ENCODE results near the gene XPO6.
A peak's percentile ranks its signal among the peaks of the same experiment; 100 is the strongest.

Gene XPO6

DNA sequence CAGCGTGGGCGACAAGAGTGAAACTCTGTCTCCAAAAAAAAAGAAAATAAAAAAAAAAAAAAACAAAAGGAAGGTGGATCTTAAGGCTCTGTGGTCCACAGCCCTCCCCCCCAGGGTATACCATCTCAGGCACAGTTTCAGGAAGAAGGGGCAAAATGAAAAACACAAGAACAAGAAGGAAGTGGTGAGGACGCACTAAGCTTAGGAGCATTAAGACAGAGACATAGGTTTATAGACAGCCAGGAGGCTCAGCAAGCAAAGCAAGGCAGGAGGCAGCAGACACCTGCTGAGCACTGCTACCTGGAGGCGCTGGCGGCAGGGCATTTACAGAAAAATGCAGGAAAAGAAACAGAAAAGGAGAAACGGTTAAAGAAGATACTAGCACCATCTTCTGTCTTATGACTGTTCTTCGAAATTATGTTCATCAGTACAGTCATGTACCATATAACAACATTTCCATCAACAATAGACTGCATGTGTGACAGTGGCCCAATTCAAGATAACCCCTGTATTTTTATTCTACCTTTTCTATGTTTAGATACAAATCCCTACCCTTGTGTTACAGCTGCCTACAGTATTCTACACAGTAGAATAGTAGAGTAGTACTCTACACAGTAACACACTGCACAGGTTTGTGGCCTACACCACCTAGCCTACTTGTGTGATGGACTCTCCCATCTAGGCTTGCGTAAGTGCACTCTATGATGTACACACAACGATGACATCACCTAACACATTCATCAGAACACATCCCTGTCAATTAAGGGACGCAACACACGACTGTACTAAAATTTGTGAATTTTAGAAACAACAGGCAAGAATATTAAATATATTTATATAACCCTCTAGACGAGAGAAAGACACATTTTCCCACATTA is 62.5 kb downstream of the XPO6 start:
- peak overlapping the region in 2 of 7 experiments; percentile 36 to 49 for H3K4me3 ChIP-seq (ENCODE audit: control insufficient read depth in 1 of 7, extremely low read depth in 1 of 7, insufficient read depth in 4 of 7, low read depth in 2 of 7, low read length in 6 of 7)
- 73% methylated on average over 6 of the region's 12 CpGs for WGBS (ENCODE audit: insufficient coverage)
- peak in 2 of 3 donors; percentile 83 to 84 for DNase-seq
- H3K27ac ChIP-seq (ENCODE audit: insufficient read depth in 1 of 2, low read depth in 1 of 2, low read length in 2 of 2, poor library complexity in 1 of 2, severe bottlenecking in 2 of 2), result peak overlapping the region in 1 of 2 experiments; percentile 29
- ChIA-PET POLR2A (no interaction called here), CTCF (interaction anchor here (1.0 to 2.8 kb wide), 4 partner anchors 8 to 78 kb away, joined by 3 to 10 read pairs (median 4); no protein-coding TSS in a partner anchor)
- H3K9me3 ChIP-seq (ENCODE audit: control extremely low read depth in 1 of 5, control insufficient read depth in 4 of 5, insufficient read depth in 2 of 5, low read depth in 1 of 5, low read length in 4 of 5), result no peaks in the 10 kb centered on the region
- peaks cover 16 to 82% (median 47%) of the 10 kb centered on the region in 4 experiments for H3K36me3 ChIP-seq (ENCODE audit: control insufficient read depth in 4 of 4, insufficient read depth in 4 of 4, low read length in 3 of 4)
- H3K4me1 ChIP-seq (ENCODE audit: control extremely low read depth in 1 of 4, control insufficient read depth in 4 of 4, insufficient read depth in 4 of 4, low read length in 3 of 4), result peaks cover 20 to 37% (median 28%) of the 10 kb centered on the region in 4 experiments
- no peaks in the 10 kb centered on the region for H3K27me3 ChIP-seq (replicated peaks in 2 of 5; ENCODE audit: control insufficient read depth in 4 of 5, insufficient read depth in 5 of 5, low read length in 4 of 5)

DNA sequence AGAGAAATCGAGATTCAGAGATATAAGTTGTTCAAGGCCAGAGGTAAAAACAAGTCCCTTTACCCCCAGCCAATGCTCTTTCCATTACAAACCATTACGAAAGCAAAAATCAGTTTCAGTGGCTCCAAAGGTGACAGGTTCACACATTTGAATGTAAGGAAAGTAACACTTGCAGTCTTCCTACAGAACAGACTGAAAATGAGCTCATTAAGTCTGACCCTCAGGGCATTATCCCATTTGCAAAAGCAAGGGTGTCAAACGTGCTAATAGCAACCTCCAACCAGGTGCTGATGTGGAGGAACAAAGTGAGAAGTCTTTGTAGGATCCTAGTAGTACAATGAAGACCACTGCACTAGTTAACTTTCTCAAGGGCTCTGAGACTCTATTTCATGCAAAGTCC is 65.2 kb downstream of the XPO6 start:
- no CpG with 5 or more reads among the region's 3 CpGs for WGBS (ENCODE audit: insufficient coverage)
- Histone ChIP-seq H3K4me3 (ENCODE audit: control insufficient read depth in 1 of 7, extremely low read depth in 1 of 7, insufficient read depth in 4 of 7, low read depth in 2 of 7, low read length in 6 of 7) (no peak overlapping the region), H3K36me3 (ENCODE audit: control insufficient read depth in 4 of 4, insufficient read depth in 4 of 4, low read length in 3 of 4) (peaks cover 5 to 66% (median 31%) of the 10 kb centered on the region in 4 experiments), H3K9me3 (ENCODE audit: control extremely low read depth in 1 of 5, control insufficient read depth in 4 of 5, insufficient read depth in 2 of 5, low read depth in 1 of 5, low read length in 4 of 5) (no peaks in the 10 kb centered on the region), H3K27ac (ENCODE audit: insufficient read depth in 1 of 2, low read depth in 1 of 2, low read length in 2 of 2, poor library complexity in 1 of 2, severe bottlenecking in 2 of 2) (no peak overlapping the region), H3K4me1 (ENCODE audit: control extremely low read depth in 1 of 4, control insufficient read depth in 4 of 4, insufficient read depth in 4 of 4, low read length in 3 of 4) (peaks cover 36 to 55% (median 44%) of the 10 kb centered on the region in 4 experiments), H3K27me3 (replicated peaks in 2 of 5; ENCODE audit: control insufficient read depth in 4 of 5, insufficient read depth in 5 of 5, low read length in 4 of 5) (no peaks in the 10 kb centered on the region)
- ChIA-PET CTCF (interaction anchor here (1.3 kb wide), 1 partner anchor 15 kb away, joined by 6 read pairs; no protein-coding TSS in a partner anchor), POLR2A (no interaction called here)
- no peak for DNase-seq

DNA sequence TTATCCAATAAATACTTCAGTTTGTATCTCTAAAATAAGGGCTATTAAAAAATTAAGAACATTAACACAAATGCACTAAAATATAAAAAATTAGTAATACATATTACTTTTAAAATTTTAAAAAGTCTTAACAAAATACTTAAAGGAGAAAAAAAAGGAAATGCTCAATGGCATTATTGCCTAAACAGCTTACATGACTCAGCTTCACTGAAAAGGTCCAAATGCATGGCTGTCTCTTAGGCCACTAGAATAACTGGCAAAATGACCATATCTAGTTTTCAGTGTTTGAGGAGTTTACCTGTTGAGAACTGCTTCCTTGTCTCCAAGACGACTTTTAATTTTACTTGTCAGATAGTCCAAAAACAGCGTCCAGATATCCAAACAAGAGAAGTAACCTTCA is 66.0 kb downstream of the XPO6 start:
- no peaks in the 10 kb centered on the region for H3K27me3 ChIP-seq (replicated peaks in 2 of 5; ENCODE audit: control insufficient read depth in 4 of 5, insufficient read depth in 5 of 5, low read length in 4 of 5)
- no peaks in the 10 kb centered on the region for H3K9me3 ChIP-seq (ENCODE audit: control extremely low read depth in 1 of 5, control insufficient read depth in 4 of 5, insufficient read depth in 2 of 5, low read depth in 1 of 5, low read length in 4 of 5)
- no peak overlapping the region for H3K4me3 ChIP-seq (ENCODE audit: control insufficient read depth in 1 of 7, extremely low read depth in 1 of 7, insufficient read depth in 4 of 7, low read depth in 2 of 7, low read length in 6 of 7)
- H3K4me1 ChIP-seq (ENCODE audit: control extremely low read depth in 1 of 4, control insufficient read depth in 4 of 4, insufficient read depth in 4 of 4, low read length in 3 of 4), result peaks cover 41 to 62% (median 52%) of the 10 kb centered on the region in 4 experiments
- ChIA-PET CTCF (interaction anchor here (2.0 kb wide), 1 partner anchor 46 kb away, joined by 6 read pairs; no protein-coding TSS in a partner anchor), POLR2A (no interaction called here)
- H3K36me3 ChIP-seq (ENCODE audit: control insufficient read depth in 4 of 4, insufficient read depth in 4 of 4, low read length in 3 of 4), result peaks cover 2 to 58% (median 24%) of the 10 kb centered on the region in 4 experiments
- DNase-seq, result peak in 1 of 3 donors; percentile 15
- WGBS (ENCODE audit: insufficient coverage), result 100% methylated on average over 1 of the region's 2 CpGs
- H3K27ac ChIP-seq (ENCODE audit: insufficient read depth in 1 of 2, low read depth in 1 of 2, low read length in 2 of 2, poor library complexity in 1 of 2, severe bottlenecking in 2 of 2), result no peak overlapping the region

DNA sequence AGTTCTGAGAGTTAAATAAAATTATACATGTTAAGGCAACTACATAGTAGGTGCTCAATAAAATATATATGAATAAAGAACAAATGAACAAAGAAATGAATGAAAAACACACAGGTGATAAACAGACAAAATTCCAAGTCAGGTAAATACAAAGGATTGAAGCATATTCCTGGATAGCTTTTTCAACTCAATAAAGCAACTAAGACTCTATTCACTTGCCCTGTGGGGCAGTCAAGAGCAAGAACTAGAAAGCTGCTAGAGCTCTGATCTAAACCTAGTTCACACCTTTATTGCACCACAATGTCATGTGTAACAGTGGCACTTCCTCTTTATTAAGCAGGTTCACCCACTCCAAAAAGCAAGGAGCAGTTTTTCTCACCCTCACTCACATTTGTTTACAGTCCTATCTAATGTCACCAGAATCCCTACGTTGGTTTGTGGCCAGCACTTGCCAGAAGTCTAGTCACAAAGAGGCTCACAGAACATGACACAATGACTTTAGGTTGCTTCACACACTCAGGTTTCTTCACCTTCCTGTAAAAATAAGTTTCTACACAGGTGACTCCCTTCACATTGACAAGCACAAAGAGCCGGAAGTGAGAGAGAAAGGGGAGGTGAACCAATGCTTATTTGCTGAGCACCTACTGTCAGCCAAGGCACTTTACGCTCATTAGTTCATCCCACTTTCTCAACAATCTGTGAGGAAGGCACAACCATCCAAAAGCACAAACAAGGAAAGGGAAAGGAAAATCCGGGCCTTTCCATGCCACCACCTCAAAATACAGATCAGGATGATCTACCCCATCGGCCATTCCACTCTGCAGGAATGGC is 70.8 kb downstream of the XPO6 start:
- Histone ChIP-seq H3K27ac (ENCODE audit: insufficient read depth in 1 of 2, low read depth in 1 of 2, low read length in 2 of 2, poor library complexity in 1 of 2, severe bottlenecking in 2 of 2) (peak overlapping the region in 1 of 2 experiments; percentile 74), H3K36me3 (ENCODE audit: control insufficient read depth in 4 of 4, insufficient read depth in 4 of 4, low read length in 3 of 4) (peaks cover 4 to 46% (median 7%) of the 10 kb centered on the region in 4 experiments), H3K4me1 (ENCODE audit: control extremely low read depth in 1 of 4, control insufficient read depth in 4 of 4, insufficient read depth in 4 of 4, low read length in 3 of 4) (peaks cover 34 to 54% (median 40%) of the 10 kb centered on the region in 4 experiments), H3K9me3 (ENCODE audit: control extremely low read depth in 1 of 5, control insufficient read depth in 4 of 5, insufficient read depth in 2 of 5, low read depth in 1 of 5, low read length in 4 of 5) (no peaks in the 10 kb centered on the region), H3K4me3 (ENCODE audit: control insufficient read depth in 1 of 7, extremely low read depth in 1 of 7, insufficient read depth in 4 of 7, low read depth in 2 of 7, low read length in 6 of 7) (peak overlapping the region in 1 of 7 experiments; percentile 16), H3K27me3 (replicated peaks in 2 of 5; ENCODE audit: control insufficient read depth in 4 of 5, insufficient read depth in 5 of 5, low read length in 4 of 5) (no peaks in the 10 kb centered on the region)
- CTCF ChIA-PET, result interaction anchor here (0.6 to 2.8 kb wide), 8 partner anchors 10 to 76 kb away, joined by 3 to 10 read pairs (median 4); no protein-coding TSS in a partner anchor
- peak; percentile 77 to 96 (median 93) for DNase-seq
- POLR2A ChIA-PET, result no interaction called here
- WGBS (ENCODE audit: insufficient coverage), result 0% methylated on average over 1 of the region's 5 CpGs

DNA sequence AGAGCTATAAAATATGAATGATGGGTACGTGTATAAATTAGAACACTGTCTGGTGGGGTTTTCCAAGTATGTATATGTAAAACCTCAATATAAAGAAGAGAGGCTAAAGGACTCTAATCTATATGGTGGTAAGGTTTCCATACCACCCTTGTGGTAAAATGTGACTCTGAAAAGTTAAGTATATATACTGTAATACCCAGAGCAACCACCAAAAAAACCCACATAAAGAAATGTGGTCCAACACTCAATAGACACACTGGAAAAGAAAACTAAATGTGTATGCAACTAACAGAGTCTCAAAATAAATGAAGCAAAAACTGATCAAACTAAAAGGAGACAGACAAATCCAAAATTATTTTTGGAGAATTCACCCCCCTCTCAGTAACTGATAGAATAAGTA is 72.2 kb downstream of the XPO6 start:
- Histone ChIP-seq H3K27me3 (replicated peaks in 2 of 5; ENCODE audit: control insufficient read depth in 4 of 5, insufficient read depth in 5 of 5, low read length in 4 of 5) (no peaks in the 10 kb centered on the region), H3K27ac (ENCODE audit: insufficient read depth in 1 of 2, low read depth in 1 of 2, low read length in 2 of 2, poor library complexity in 1 of 2, severe bottlenecking in 2 of 2) (no peak overlapping the region), H3K4me1 (ENCODE audit: control extremely low read depth in 1 of 4, control insufficient read depth in 4 of 4, insufficient read depth in 4 of 4, low read length in 3 of 4) (peaks cover 28 to 46% (median 31%) of the 10 kb centered on the region in 4 experiments), H3K4me3 (ENCODE audit: control insufficient read depth in 1 of 7, extremely low read depth in 1 of 7, insufficient read depth in 4 of 7, low read depth in 2 of 7, low read length in 6 of 7) (no peak overlapping the region), H3K36me3 (ENCODE audit: control insufficient read depth in 4 of 4, insufficient read depth in 4 of 4, low read length in 3 of 4) (peaks cover 4 to 52% (median 7%) of the 10 kb centered on the region in 4 experiments), H3K9me3 (ENCODE audit: control extremely low read depth in 1 of 5, control insufficient read depth in 4 of 5, insufficient read depth in 2 of 5, low read depth in 1 of 5, low read length in 4 of 5) (no peaks in the 10 kb centered on the region)
- peak in 2 of 3 donors; percentile 54 to 61 for DNase-seq
- CTCF ChIA-PET, result interaction anchor here (0.7 kb wide), 1 partner anchor 74 kb away, joined by 3 read pairs; no protein-coding TSS in a partner anchor
- WGBS (ENCODE audit: insufficient coverage), result no CpG with 5 or more reads among the region's 1 CpG
- POLR2A ChIA-PET, result no interaction called here

DNA sequence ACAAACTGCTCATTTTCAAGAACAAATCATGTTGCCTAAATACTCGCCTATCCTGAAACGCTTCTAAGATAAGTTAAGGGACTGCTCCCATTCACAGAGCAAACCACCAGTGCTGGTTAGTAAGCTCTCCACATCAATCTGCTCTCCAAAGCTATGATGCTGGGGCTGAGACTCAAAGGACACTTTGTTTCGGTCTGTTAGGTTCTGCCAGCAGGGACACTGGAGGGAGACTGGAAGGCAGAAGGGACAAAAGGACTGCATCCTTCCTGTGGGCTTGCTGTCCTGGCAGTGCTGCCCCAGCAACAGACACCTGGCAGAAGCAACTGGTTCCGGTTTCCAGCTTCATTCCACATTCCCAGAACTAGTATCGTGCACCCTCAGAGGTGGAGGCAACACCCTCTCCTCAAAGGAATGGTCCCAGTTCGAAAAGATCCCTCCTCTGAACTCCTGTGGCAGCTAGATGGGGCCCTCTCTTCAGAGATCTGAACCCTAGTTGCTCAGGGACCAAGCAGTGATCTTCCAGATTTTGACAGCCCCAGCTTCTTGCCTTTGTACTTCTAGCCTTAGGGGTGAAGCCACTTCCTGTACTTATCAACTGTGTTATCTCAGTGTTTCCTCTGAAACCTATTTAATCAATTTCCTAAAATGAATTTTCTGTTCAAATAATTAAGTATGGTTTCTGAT is 74.9 kb downstream of the XPO6 start:
- POLR2A ChIA-PET, result no interaction called here
- DNase-seq, result peak in 2 of 3 donors; percentile 19 to 22
- peaks cover 16 to 32% (median 18%) of the 10 kb centered on the region in 4 experiments for H3K4me1 ChIP-seq (ENCODE audit: control extremely low read depth in 1 of 4, control insufficient read depth in 4 of 4, insufficient read depth in 4 of 4, low read length in 3 of 4)
- H3K4me3 ChIP-seq (ENCODE audit: control insufficient read depth in 1 of 7, extremely low read depth in 1 of 7, insufficient read depth in 4 of 7, low read depth in 2 of 7, low read length in 6 of 7), result no peak overlapping the region
- 76% methylated on average over 5 of the region's 6 CpGs for WGBS (ENCODE audit: insufficient coverage)
- H3K27me3 ChIP-seq (replicated peaks in 2 of 5; ENCODE audit: control insufficient read depth in 4 of 5, insufficient read depth in 5 of 5, low read length in 4 of 5), result no peaks in the 10 kb centered on the region
- CTCF ChIA-PET, result interaction anchor here (1.1 to 2.3 kb wide), 5 partner anchors 25 to 81 kb away, joined by 4 to 12 read pairs (median 7); no protein-coding TSS in a partner anchor
- H3K9me3 ChIP-seq (ENCODE audit: control extremely low read depth in 1 of 5, control insufficient read depth in 4 of 5, insufficient read depth in 2 of 5, low read depth in 1 of 5, low read length in 4 of 5), result no peaks in the 10 kb centered on the region
- H3K27ac ChIP-seq (ENCODE audit: insufficient read depth in 1 of 2, low read depth in 1 of 2, low read length in 2 of 2, poor library complexity in 1 of 2, severe bottlenecking in 2 of 2), result no peak overlapping the region
- H3K36me3 ChIP-seq (ENCODE audit: control insufficient read depth in 4 of 4, insufficient read depth in 4 of 4, low read length in 3 of 4), result peaks cover 4 to 63% (median 20%) of the 10 kb centered on the region in 4 experiments
